GM12878 (cell line): ENCODE measurements around the gene IGSF22. TPM values are rescaled to one million over a fixed set of nuclear protein-coding genes. Genes with fewer than 3 reads are reported as not detected.

Experiments used
- ATAC-seq: fragments of 200-7000 bp; cut with Tn5 transposase; 3 replicates; pipeline ENCODE4 v1.9.1; 2020; ENCODE audit warnings: mild to moderate bottlenecking, moderate library complexity
- BruUV-seq: library from RNA; stranded (reverse); fragments of 400-500 nt; replicated peaks from 2 replicates; lab custom pipeline; 2021; lab: Mats Ljungman, UMichigan
- CTCF ChIA-PET: fragments of 300-600 bp; sonication (Branson Sonifier 250); formaldehyde crosslinking; extraction: SDS; loops from one replicate; lab custom pipeline; 2021; ENCODE audit warnings: inconsistent platforms; lab: Yijun Ruan, JAX
- POLR2A ChIA-PET: fragments of 350-600 bp; formaldehyde crosslinking; extraction: SDS; loops from one replicate; lab custom pipeline; 2021; ENCODE audit warnings: inconsistent platforms; lab: Charles Lee
- RAD21 ChIA-PET: fragments of 300-600 bp; sonication (Branson Sonifier 250); formaldehyde crosslinking; loops from one replicate; lab custom pipeline; 2023; ENCODE audit warnings: antibody characterized with exemption; ENCODE audit not compliant: unreplicated experiment; lab: Charles Lee
- SMC1A ChIA-PET: fragments of 300-600 bp; sonication (Branson Sonifier 250); formaldehyde crosslinking; loops from one replicate; lab custom pipeline; 2023; ENCODE audit not compliant: unreplicated experiment, uncharacterized antibody; lab: Charles Lee
- DNase-seq: peaks from one replicate; pipeline ENCODE4 v3.0.0-alpha.2; 2011; ENCODE audit warnings: low read depth, low spot score
- FAIRE-seq: peaks from 3 replicates; lab custom pipeline; 2011; peaks lifted over from hg19 to GRCh38; lab: Jason Lieb, UNC
- H2AFZ ChIP-seq: 2 replicates; pipeline ENCODE4 v1.6.0; 2011; ENCODE audit warnings: low read depth, low read length, control low read depth; ENCODE audit not compliant: control insufficient read depth
- H3K27ac ChIP-seq: 2 replicates; pipeline ENCODE4 v1.5.1; 2011; ENCODE audit warnings: control low read depth; ENCODE audit not compliant: control insufficient read depth, insufficient read depth
- H3K27me3 ChIP-seq, 2 experiments: replicated peaks in 1 of 2; 2 replicates each; pipeline versions ENCODE4 v1.6.0 to v1.6.1; 2011; ENCODE audit warnings: low read length in 1 of 2; ENCODE audit not compliant: control insufficient read depth in 2 of 2, insufficient read depth in 2 of 2
- H3K36me3 ChIP-seq, 2 experiments: 2 replicates each; pipeline ENCODE4 v1.5.1; 2011; ENCODE audit warnings: low read length in 1 of 2; ENCODE audit not compliant: control insufficient read depth in 2 of 2, insufficient read depth in 2 of 2
- H3K4me1 ChIP-seq: 2 replicates; pipeline ENCODE4 v1.6.1; 2011; ENCODE audit warnings: mild to moderate bottlenecking, low read length, moderate library complexity, mixed read lengths; ENCODE audit not compliant: control insufficient read depth, insufficient read depth
- H3K4me2 ChIP-seq: 2 replicates; pipeline ENCODE4 v1.6.0; 2011; ENCODE audit warnings: control low read depth; ENCODE audit not compliant: control insufficient read depth, insufficient read depth
- H3K4me3 ChIP-seq: fragments of 200-600 bp; sonication (generic); 2 replicates; pipeline ENCODE4 v1.5.1; 2016
- H3K79me2 ChIP-seq: 2 replicates; pipeline ENCODE4 v1.6.0; 2011; ENCODE audit warnings: low read length; ENCODE audit not compliant: control insufficient read depth, insufficient read depth
- H3K9ac ChIP-seq: 2 replicates; pipeline ENCODE4 v1.8.0; 2011; ENCODE audit warnings: low read length, control low read depth, mixed read lengths; ENCODE audit not compliant: control insufficient read depth, insufficient read depth
- H3K9me3 ChIP-seq: replicated peaks from 3 replicates; pipeline ENCODE4 v1.5.1; 2011; ENCODE audit warnings: mild to moderate bottlenecking, low read length; ENCODE audit not compliant: control insufficient read depth, insufficient read depth
- H4K20me1 ChIP-seq: 2 replicates; pipeline ENCODE4 v1.6.0; 2011; ENCODE audit not compliant: control insufficient read depth, insufficient read depth
- EZH2 ChIP-seq: IDR thresholded peaks from 2 replicates; pipeline ENCODE4 v1.6.1; 2012; ENCODE audit warnings: low read depth, mild to moderate bottlenecking, control low read depth, inconsistent platforms, low read length, borderline replicate concordance; ENCODE audit not compliant: control insufficient read depth
- NR2F1 ChIP-seq: fragments of 450-650 bp; conservative IDR thresholded peaks from 2 replicates; pipeline ENCODE4 v1.6.1; 2017; ENCODE audit warnings: mild to moderate bottlenecking
- POLR2A ChIP-seq: IDR thresholded peaks from 2 replicates; pipeline ENCODE4 v1.6.1; 2011; ENCODE audit warnings: low read depth, mild to moderate bottlenecking, low read length
- PRDM15 ChIP-seq: fragments of 450-650 bp; formaldehyde crosslinking; IDR thresholded peaks from 2 replicates; pipeline ENCODE4 v1.4.0; 2020; ENCODE audit warnings: mild to moderate bottlenecking, moderate library complexity
- SPI1 ChIP-seq: IDR thresholded peaks from 2 replicates; pipeline ENCODE4 v1.6.1; 2011; ENCODE audit warnings: low read depth, mild to moderate bottlenecking, low read length, moderate library complexity, borderline replicate concordance; ENCODE audit not compliant: insufficient read depth
- ZBED1 ChIP-seq: IDR thresholded peaks from 2 replicates; pipeline ENCODE4 v1.6.1; 2016; ENCODE audit warnings: borderline replicate concordance
- ZNF207 ChIP-seq: fragments of 450-650 bp; IDR thresholded peaks from 2 replicates; pipeline ENCODE4 v1.6.1; 2014; ENCODE audit warnings: antibody characterized with exemption, mild to moderate bottlenecking, borderline replicate concordance
- WGBS: methylation state at CpG from one replicate; pipeline ENCODE4 v1.1.6; 2016; ENCODE audit warnings: low lambda C conversion rate; ENCODE audit not compliant: insufficient replicate concordance, insufficient coverage; ENCODE audit errors: missing lambda C conversion rate; 5-methylcytosine and 5-hydroxymethylcytosine counted together
- in situ Hi-C: fragments of 300-500 bp; cut with MboI; formaldehyde crosslinking; loops from 9 replicates; pipeline ENCODE4 v1.14.3; 2018; ENCODE audit warnings: mixed read lengths
- intact Hi-C: fragments of 100-400 bp; cut with micrococcal nuclease; formaldehyde crosslinking; loops from one replicate; pipeline ENCODE4 v1.14.2; 2022; ENCODE audit not compliant: unreplicated experiment
- polyA plus RNA-seq, 11 experiments: library from polyadenylated mRNA; depleted of rRNA in 4 of 11; unstranded in 6 of 11; stranded (reverse) in 5 of 11; fragments of >200 nt; fragmentation: Nextera tagmentation in 4 of 11; fragmentation: Illumina TruSeq in 1 of 11; extraction: Ambion mirVana in 4 of 11; extraction: Trizol in 1 of 11; gene quantifications; 1 replicate in 1 of 11; 2 replicates in 10 of 11; pipeline versions ENCODE4 v1.2.1 to v1.2.3, GENCODE V29; 2011 to 2016; ENCODE audit warnings: inconsistent platforms in 2 of 11, missing spikeins in 2 of 11, low read depth in 1 of 11
- total RNA-seq, 4 experiments: library from RNA; depleted of rRNA in 3 of 4; stranded (reverse); fragments of >200 nt in 3 of 4; fragmentation: Illumina TruSeq in 1 of 4; extraction: Trizol in 1 of 4; gene quantifications; 2 replicates each; pipeline versions ENCODE4 v1.2.1 to v1.2.3, GENCODE V29; 2013 to 2021
- TF ChIP-seq, protein P1 (sequence below): IDR thresholded peaks from 2 replicates; pipeline ENCODE4 v1.6.1; 2011; ENCODE audit warnings: borderline replicate concordance, low read depth, mild to moderate bottlenecking, moderate library complexity, mixed read lengths, low read length; ENCODE audit not compliant: insufficient read depth; ENCODE audit errors: extremely low read length
- TF ChIP-seq, protein P2 (sequence below): fragments of 450-650 bp; formaldehyde crosslinking; IDR thresholded peaks from 2 replicates; pipeline ENCODE4 v1.5.0; 2022; ENCODE audit warnings: mild to moderate bottlenecking, missing genetic modification characterization
- TF ChIP-seq, protein P3 (sequence below): IDR thresholded peaks from 2 replicates; pipeline ENCODE4 v1.6.1; 2011; ENCODE audit warnings: mild to moderate bottlenecking, low read depth, low read length, moderate library complexity; ENCODE audit not compliant: insufficient replicate concordance
- TF ChIP-seq, protein P4 (sequence below): fragments of 450-650 bp; IDR thresholded peaks from 2 replicates; pipeline ENCODE4 v1.6.1; 2016; ENCODE audit warnings: mild to moderate bottlenecking

The IGSF22 gene
- total and polyA plus RNA-seq, 10 of the 15 experiments (the other 5 are each of a cell fraction or from before 2014, with no cell fraction given) = 0.02 to 0.18 TPM; not detected in 8

GRCh38 chr11:18669711-18670110 lies 56.3 kb downstream of the IGSF22 start:
- Histone ChIP-seq H3K27me3 (no peaks in the 10 kb centered on the region; a peak in 1 of 4 replicates), H3K36me3 (no peaks in the 10 kb centered on the region), H3K27ac (no peak overlapping the region), H3K9me3 (no peaks in the 10 kb centered on the region), H3K4me3 (no peak overlapping the region), H4K20me1 (no peaks in the 10 kb centered on the region), H3K79me2 (no peaks in the 10 kb centered on the region), H3K4me1 (no peaks in the 10 kb centered on the region), H3K9ac (no peak overlapping the region), H3K4me2 (no peak overlapping the region), H2AFZ (no peak overlapping the region)
- ChIA-PET POLR2A (no interaction called here), SMC1A (no interaction called here), RAD21 (no interaction called here), CTCF (interaction anchor here (0.8 to 1.1 kb wide), 2 partner anchors 52 to 129 kb away, joined by 3 read pairs; no protein-coding TSS in a partner anchor)
- BruUV-seq = no TSS peak
- intact Hi-C loops = no loop called here
- WGBS = 57% methylated on average over 4 of the region's 4 CpGs
- in situ Hi-C loops = no loop called here
- FAIRE-seq (no peak), DNase-seq (no peak), ATAC-seq (no peak)
- TF ChIP-seq EZH2 (no peak), ZBED1 (no peak), NR2F1 (no peak), POLR2A (no peak), SPI1 (no peak), ZNF207 (no peak), PRDM15 (CRISPR knock-in tag) (no peak)
- TF ChIP-seq, protein P1, sequence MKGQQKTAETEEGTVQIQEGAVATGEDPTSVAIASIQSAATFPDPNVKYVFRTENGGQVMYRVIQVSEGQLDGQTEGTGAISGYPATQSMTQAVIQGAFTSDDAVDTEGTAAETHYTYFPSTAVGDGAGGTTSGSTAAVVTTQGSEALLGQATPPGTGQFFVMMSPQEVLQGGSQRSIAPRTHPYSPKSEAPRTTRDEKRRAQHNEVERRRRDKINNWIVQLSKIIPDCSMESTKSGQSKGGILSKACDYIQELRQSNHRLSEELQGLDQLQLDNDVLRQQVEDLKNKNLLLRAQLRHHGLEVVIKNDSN = no peak
- TF ChIP-seq, protein P2, sequence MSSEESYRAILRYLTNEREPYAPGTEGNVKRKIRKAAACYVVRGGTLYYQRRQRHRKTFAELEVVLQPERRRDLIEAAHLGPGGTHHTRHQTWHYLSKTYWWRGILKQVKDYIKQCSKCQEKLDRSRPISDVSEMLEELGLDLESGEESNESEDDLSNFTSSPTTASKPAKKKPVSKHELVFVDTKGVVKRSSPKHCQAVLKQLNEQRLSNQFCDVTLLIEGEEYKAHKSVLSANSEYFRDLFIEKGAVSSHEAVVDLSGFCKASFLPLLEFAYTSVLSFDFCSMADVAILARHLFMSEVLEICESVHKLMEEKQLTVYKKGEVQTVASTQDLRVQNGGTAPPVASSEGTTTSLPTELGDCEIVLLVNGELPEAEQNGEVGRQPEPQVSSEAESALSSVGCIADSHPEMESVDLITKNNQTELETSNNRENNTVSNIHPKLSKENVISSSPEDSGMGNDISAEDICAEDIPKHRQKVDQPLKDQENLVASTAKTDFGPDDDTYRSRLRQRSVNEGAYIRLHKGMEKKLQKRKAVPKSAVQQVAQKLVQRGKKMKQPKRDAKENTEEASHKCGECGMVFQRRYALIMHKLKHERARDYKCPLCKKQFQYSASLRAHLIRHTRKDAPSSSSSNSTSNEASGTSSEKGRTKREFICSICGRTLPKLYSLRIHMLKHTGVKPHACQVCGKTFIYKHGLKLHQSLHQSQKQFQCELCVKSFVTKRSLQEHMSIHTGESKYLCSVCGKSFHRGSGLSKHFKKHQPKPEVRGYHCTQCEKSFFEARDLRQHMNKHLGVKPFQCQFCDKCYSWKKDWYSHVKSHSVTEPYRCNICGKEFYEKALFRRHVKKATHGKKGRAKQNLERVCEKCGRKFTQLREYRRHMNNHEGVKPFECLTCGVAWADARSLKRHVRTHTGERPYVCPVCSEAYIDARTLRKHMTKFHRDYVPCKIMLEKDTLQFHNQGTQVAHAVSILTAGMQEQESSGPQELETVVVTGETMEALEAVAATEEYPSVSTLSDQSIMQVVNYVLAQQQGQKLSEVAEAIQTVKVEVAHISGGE (CRISPR knock-in tag) = no peak
- TF ChIP-seq, protein P3, sequence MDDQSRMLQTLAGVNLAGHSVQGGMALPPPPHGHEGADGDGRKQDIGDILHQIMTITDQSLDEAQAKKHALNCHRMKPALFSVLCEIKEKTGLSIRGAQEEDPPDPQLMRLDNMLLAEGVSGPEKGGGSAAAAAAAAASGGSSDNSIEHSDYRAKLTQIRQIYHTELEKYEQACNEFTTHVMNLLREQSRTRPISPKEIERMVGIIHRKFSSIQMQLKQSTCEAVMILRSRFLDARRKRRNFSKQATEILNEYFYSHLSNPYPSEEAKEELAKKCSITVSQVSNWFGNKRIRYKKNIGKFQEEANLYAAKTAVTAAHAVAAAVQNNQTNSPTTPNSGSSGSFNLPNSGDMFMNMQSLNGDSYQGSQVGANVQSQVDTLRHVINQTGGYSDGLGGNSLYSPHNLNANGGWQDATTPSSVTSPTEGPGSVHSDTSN = no peak
- TF ChIP-seq, protein P4, sequence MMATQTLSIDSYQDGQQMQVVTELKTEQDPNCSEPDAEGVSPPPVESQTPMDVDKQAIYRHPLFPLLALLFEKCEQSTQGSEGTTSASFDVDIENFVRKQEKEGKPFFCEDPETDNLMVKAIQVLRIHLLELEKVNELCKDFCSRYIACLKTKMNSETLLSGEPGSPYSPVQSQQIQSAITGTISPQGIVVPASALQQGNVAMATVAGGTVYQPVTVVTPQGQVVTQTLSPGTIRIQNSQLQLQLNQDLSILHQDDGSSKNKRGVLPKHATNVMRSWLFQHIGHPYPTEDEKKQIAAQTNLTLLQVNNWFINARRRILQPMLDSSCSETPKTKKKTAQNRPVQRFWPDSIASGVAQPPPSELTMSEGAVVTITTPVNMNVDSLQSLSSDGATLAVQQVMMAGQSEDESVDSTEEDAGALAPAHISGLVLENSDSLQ = no peak
